ENCODE measurements around the gene RADX.
A peak's percentile ranks its signal among the peaks of the same experiment; 100 is the strongest.
"Not testable (repeated sequence)": the region's sequence is repeated elsewhere in the genome, so short reads cannot be mapped to it uniquely, and the experiment has no call there.

RADX gene, protein sequence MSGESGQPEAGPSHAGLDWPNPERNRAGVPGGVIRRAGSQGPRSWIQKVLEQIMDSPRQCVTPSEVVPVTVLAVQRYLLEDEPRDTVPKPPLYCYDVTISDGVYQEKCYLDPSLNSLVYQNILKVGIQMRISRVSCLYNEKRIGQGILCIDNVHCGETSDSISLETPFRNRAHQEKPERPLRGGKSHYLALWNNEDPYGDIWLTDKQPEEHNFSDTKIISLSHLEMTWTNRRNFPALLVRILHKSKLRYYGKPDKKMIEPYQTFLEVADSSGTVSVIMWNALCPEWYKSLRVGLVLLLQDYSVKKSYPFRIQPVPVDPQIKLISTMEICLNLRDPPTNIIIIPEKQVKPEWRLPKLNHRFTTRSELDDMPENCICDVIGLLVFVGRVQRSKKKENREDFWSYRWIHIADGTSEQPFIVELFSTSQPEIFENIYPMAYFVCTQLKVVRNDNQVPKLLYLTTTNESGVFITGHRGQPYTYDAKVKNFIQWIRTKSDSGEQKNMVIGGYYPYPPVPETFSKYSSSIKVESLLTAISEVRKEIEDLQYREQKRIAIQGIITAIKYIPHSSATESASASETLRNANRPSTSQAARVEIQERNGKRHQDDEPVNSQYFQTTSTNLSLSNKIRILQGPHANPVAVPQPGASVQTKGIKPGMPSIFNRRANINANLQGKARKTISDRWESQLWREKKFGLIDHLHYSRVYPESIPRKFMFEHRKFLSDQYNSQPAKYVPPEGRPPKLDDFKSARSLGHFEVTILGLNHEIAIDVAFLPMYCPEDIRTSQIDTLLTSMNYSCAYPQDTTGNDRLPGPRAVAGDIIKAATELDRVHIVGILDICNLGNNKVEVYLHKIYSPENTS

DNA sequence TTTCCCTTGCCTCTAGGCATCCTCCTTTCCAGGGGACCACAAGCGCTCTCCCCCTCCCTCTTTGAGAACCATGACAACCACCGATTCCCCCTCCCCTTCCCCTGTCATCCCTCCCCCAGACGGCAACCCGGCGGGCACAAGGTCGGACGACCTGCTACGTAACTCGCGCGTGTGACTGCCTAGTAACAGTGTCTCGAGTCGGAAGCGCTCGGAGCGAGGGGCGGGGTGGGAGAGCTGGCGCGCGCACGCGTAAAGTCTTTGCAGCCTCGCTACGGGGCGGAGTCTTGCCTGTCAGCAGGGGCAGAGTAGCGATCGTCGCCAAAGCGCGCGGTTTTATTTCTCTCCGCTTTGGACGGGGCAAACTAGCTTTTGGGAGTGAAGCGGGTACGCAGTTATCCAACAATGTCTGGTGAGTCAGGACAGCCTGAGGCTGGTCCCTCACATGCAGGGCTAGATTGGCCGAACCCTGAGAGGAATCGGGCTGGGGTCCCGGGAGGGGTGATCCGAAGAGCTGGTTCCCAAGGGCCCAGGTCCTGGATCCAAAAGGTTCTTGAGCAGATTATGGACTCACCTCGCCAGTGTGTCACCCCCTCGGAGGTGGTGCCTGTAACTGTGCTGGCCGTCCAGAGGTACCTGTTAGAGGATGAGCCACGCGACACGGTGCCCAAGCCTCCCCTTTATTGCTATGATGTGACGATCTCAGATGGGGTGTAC, at the start of gene RADX:
TSS of gene RADX (plus strand) at position 300 of the 714 bp plus-strand sequence. CDS start at position 403, 103 bp downstream.
- peak; percentile 63 for DNase-seq (ENCODE audit: low spot score)

- no peak for DNase-seq (ENCODE audit: low spot score)
These were observed 46.8 kb upstream of the RADX start for GRCh38 chrX:106564986-106565385.

DNA sequence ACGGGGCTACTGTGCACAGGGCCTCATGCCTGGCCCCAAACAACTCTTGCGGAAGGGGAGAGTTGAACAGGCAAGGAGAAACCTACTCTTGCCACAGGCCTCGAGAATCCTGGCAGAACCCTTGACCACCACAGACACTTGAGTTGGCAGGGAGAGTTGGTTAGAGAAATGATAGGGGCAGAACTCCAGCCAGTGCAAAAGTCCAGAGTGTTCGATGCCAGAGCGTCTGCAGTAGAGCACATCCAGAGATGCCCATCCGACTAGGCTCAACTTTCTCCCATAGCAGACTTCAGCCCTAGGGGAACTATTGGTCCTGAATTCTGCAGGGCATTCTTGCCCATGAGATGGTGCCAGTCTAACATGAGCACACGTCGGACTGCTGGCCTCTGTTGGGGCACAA, 45.4 kb upstream of the RADX start:
- no peak for DNase-seq (ENCODE audit: low spot score)

DNA sequence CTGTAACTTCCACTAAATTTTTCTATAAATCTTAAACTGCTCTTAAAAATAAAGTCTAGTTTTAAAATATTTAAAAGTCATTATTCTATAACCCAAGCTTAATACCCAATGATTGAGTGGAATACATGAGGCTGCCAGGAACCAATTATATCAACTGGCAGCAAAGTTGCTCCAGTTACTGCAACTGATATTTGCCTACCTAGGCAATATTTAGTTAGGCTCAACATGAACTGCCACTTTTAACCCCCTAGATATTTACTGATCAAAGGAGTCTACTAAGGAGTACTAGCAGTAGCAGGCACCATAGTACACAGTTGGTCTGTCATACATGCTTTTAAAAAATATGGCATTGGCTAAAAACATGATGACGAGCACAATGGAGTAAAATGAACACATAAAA, 29.9 kb upstream of the RADX start:
- no peak for DNase-seq (ENCODE audit: low spot score)

GRCh38 chrX:106585478-106585877, 26.3 kb upstream of the RADX start:
- no peak for DNase-seq (ENCODE audit: low spot score)

GRCh38 chrX:106588801-106589200, 23.0 kb upstream of the RADX start:
- no peak for DNase-seq (ENCODE audit: low spot score)

GRCh38 chrX:106599411-106599810, 12.4 kb upstream of the RADX start:
- DNase-seq (ENCODE audit: low spot score), result no peak

GRCh38 chrX:106606571-106606970, 5.2 kb upstream of the RADX start:
- DNase-seq (ENCODE audit: low spot score), result no peak

DNA sequence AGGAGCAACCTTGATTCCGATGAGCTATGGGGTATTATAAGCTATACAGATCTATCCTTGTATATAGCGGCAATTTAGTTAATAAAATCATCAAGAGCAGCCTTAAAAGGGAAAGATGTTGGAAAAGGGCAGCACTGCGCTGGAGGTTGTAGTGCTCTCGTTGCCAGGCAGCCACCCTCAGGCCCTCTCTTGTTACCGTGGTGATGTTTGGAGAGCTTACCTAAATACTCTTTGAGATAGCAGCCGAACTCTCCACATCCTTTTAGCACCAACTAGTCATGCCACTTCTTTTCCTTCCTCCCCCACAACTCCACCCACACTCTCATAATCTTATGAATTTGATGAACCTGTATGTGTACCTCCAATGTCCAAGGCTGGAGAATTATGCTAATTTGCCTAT, 3.8 kb upstream of the RADX start:
- no peak for DNase-seq (ENCODE audit: low spot score)

GRCh38 chrX:106611317-106611678, 480 bp upstream of the RADX start:
- no peak for DNase-seq (ENCODE audit: low spot score)

GRCh38 chrX:106612393-106612763, 600 bp downstream of the RADX start:
- DNase-seq (ENCODE audit: low spot score), result no peak

DNA sequence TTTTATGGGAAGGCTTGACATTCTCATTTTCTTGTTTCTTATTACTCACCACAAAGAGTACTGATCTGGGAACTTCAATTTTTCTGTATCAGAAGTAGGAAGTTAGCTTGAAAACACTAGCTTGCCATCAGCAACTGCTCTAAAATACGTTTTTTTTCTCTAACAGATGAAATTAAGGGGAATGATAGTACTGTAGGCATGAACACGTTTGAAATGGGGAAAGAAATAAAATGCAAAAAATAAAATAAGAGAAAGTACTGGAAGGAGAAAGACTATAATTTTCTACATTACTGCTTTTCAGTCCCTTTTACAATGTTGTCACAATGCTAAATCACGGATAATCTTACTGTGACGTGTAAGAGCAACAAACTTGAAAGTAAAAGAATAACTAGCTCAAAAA, 1.5 kb downstream of the RADX start:
- DNase-seq (ENCODE audit: low spot score), result no peak

DNA sequence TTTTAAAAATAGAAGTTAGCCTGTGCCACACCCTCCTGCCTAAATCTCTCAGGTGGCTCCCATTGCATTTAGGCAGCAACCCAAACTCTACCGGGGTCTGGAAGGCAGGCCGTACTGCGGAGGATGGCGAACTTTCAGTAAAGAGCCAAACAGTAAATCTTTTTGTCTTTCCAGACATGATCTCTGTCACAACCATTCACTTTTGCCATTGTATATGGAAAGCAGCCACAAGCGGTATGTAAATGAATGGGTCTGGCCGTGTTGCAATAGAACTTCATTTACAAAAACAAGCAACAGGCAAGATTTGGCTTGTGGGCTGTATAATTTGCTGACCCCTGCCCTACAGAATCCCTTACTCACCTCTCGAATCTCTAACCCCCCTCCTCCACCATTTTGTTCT, 3.3 kb downstream of the RADX start:
- DNase-seq (ENCODE audit: low spot score), result no peak

GRCh38 chrX:106619797-106620196, 8.0 kb downstream of the RADX start:
- no peak for DNase-seq (ENCODE audit: low spot score)

GRCh38 chrX:106621836-106622235, 10.1 kb downstream of the RADX start:
- DNase-seq (ENCODE audit: low spot score), result no peak

GRCh38 chrX:106626789-106627188, 15.0 kb downstream of the RADX start:
- no peak for DNase-seq (ENCODE audit: low spot score)

DNA sequence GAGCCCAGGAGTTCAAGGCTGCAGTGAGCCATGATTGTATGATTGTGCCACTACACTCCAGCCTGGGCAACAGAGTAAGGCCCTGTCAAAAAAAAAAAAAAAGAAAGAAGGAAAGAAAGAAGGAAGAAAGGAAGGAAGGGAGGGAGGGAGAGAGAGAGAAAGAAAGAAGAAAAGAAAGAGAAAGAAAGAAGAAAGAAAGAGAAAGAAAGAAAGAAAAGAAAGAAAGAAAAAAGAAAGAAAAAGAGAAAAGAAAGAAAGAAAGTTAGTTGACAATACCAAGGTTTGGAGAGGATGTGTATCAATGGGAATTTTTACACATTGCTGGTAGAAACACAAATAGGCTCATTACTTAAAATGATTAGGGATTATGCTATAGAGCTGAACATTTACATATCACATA, 19.8 kb downstream of the RADX start:
- no peak for DNase-seq (ENCODE audit: low spot score)

- no peak for DNase-seq (ENCODE audit: low spot score)
These were observed 38.0 kb downstream of the RADX start for GRCh38 chrX:106649523-106650428.

- DNase-seq (ENCODE audit: low spot score), result not testable (repeated sequence)
These were observed 41.8 kb downstream of the RADX start for GRCh38 chrX:106653625-106654024.

- DNase-seq (ENCODE audit: low spot score), result no peak
These were observed 58.9 kb downstream of the RADX start for GRCh38 chrX:106670631-106671030.

GRCh38 chrX:106672527-106672926, 60.7 kb downstream of the RADX start:
- no peak for DNase-seq (ENCODE audit: low spot score)

DNA sequence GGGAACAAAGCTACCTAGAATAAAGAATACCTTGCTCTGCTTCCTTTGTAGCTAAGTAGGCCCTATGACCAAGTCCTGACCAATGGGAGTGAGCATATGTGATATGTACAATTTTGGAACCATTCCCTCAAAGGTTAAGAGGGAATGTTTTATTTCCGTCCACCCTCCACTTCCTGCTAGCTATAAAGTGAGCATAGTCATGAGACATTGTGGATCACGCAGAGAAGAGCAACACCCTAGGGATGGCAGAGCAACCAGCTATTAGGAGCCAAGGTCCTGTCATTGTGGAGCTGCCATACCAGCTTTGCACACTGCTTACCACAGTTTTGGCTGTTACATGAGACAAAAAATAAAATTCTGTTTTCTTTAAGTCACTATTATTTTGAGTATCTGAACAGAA, 68.9 kb downstream of the RADX start:
- no peak for DNase-seq (ENCODE audit: low spot score)

Data from COLO829 (cell line).